GM23338 (cell line): ENCODE data around the gene RIMS4. TPM values are rescaled to one million over a fixed set of nuclear protein-coding genes. Genes with fewer than 3 reads are reported as not detected.

ENCODE experiments used
- ATAC-seq: fragments of 200-7000 bp; cut with Tn5 transposase; 3 replicates; pipeline ENCODE4 v1.9.1; 2020
- DNase-seq: peaks from one replicate; pipeline ENCODE4 v3.0.0-alpha.2; 2015; ENCODE audit warnings: low spot score
- H2AFZ ChIP-seq: fragments of 200-600 bp; sonication (generic); 2 replicates; pipeline ENCODE4 v1.8.0; 2016; ENCODE audit warnings: antibody characterized with exemption, mild to moderate bottlenecking, moderate library complexity
- H3F3A ChIP-seq: fragments of 200-600 bp; sonication (generic); replicated peaks from 2 replicates; pipeline ENCODE4 v1.8.0; 2017; ENCODE audit warnings: antibody characterized with exemption, mixed run types, low read depth
- H3K27ac ChIP-seq: fragments of 200-600 bp; sonication (generic); 2 replicates; pipeline ENCODE4 v1.6.1; 2016; ENCODE audit warnings: low read depth
- H3K27me3 ChIP-seq: fragments of 200-600 bp; sonication (generic); 2 replicates; pipeline ENCODE4 v1.8.0; 2016; ENCODE audit warnings: mild to moderate bottlenecking, mixed run types, moderate library complexity; ENCODE audit not compliant: insufficient read depth
- H3K36me3 ChIP-seq: fragments of 200-600 bp; sonication (generic); 2 replicates; pipeline ENCODE4 v1.8.0; 2016; ENCODE audit warnings: mild to moderate bottlenecking; ENCODE audit not compliant: insufficient read depth
- H3K4me1 ChIP-seq: fragments of 200-600 bp; sonication (generic); 2 replicates; pipeline ENCODE4 v1.8.0; 2016; ENCODE audit warnings: mild to moderate bottlenecking, moderate library complexity; ENCODE audit not compliant: insufficient read depth
- H3K4me2 ChIP-seq: fragments of 200-600 bp; sonication (generic); 2 replicates; pipeline ENCODE4 v1.7.1; 2017; ENCODE audit warnings: mixed run types
- H3K4me3 ChIP-seq: fragments of 200-600 bp; sonication (generic); 2 replicates; pipeline ENCODE4 v1.6.1; 2016; ENCODE audit warnings: mixed run types
- H3K79me2 ChIP-seq: fragments of 200-600 bp; sonication (generic); replicated peaks from 2 replicates; pipeline ENCODE4 v1.8.0; 2017; ENCODE audit warnings: mild to moderate bottlenecking; ENCODE audit not compliant: insufficient read depth
- H3K9me2 ChIP-seq: fragments of 200-600 bp; sonication (generic); 2 replicates; pipeline ENCODE4 v1.8.0; 2017; ENCODE audit not compliant: insufficient read depth
- H4K20me1 ChIP-seq: fragments of 200-600 bp; sonication (generic); replicated peaks from 2 replicates; pipeline ENCODE4 v1.8.0; 2017; ENCODE audit warnings: mild to moderate bottlenecking; ENCODE audit not compliant: insufficient read depth
- H3K27ac Mint-ChIP-seq: 2 replicates; pipeline ENCODE4 v1.8.0; 2020; ENCODE audit warnings: inconsistent platforms, mild to moderate bottlenecking, moderate library complexity, mixed read lengths
- H3K27me3 Mint-ChIP-seq: 3 replicates; pipeline ENCODE4 v1.8.0; 2022; ENCODE audit warnings: low read depth, mild to moderate bottlenecking, moderate library complexity, mixed read lengths, inconsistent platforms; ENCODE audit not compliant: insufficient read depth, poor library complexity
- H3K36me3 Mint-ChIP-seq: 3 replicates; pipeline ENCODE4 v1.8.0; 2021; ENCODE audit warnings: low read depth, mild to moderate bottlenecking, inconsistent platforms, moderate library complexity, mixed read lengths
- H3K4me1 Mint-ChIP-seq: 3 replicates; pipeline ENCODE4 v1.8.0; 2020; ENCODE audit warnings: mild to moderate bottlenecking, inconsistent platforms, mixed read lengths
- H3K4me3 Mint-ChIP-seq: 3 replicates; pipeline ENCODE4 v1.8.0; 2021; ENCODE audit warnings: moderate library complexity, mild to moderate bottlenecking, inconsistent platforms, mixed read lengths
- H3K9me3 Mint-ChIP-seq: 3 replicates; pipeline ENCODE4 v1.8.0; 2020; ENCODE audit warnings: moderate library complexity, mild to moderate bottlenecking, inconsistent platforms, mixed read lengths
- CREB1 ChIP-seq: fragments of 250-450 bp; sonication (Bioruptor Pico); IDR thresholded peaks from 2 replicates; pipeline ENCODE4 v1.5.0; 2020; ENCODE audit warnings: low read depth, mild to moderate bottlenecking, moderate library complexity
- CTCF ChIP-seq, 2 experiments: fragments of 200-600 bp in 1 of 2; sonication (generic) in 1 of 2; conservative IDR thresholded peaks; 2 replicates each; pipeline versions ENCODE4 v1.5.1 to v1.6.1; 2016 to 2017; ENCODE audit warnings: antibody characterized with exemption in 2 of 2, low read depth in 2 of 2, mild to moderate bottlenecking in 2 of 2, moderate library complexity in 1 of 2
- EZH2 ChIP-seq: fragments of 200-600 bp; sonication (generic); IDR thresholded peaks from one replicate; pipeline ENCODE4 v1.8.0; 2017; ENCODE audit warnings: antibody characterized with exemption, mild to moderate bottlenecking, low read depth; ENCODE audit not compliant: unreplicated experiment
- JUNB ChIP-seq: IDR thresholded peaks from one replicate; pipeline ENCODE4 v1.6.1; 2016; ENCODE audit warnings: antibody characterized with exemption; ENCODE audit not compliant: unreplicated experiment
- ZNF114 ChIP-seq: fragments of 250-450 bp; sonication (Bioruptor Pico); IDR thresholded peaks from 2 replicates; pipeline ENCODE4 v1.5.0; 2020; ENCODE audit warnings: mild to moderate bottlenecking, moderate library complexity
- polyA plus RNA-seq: library from polyadenylated mRNA; unstranded; fragments of >200 nt; fragmentation: Nextera tagmentation; extraction: Ambion mirVana; gene quantifications from 2 replicates; pipeline ENCODE4 v1.2.1, GENCODE V29; 2016
- total RNA-seq: library from RNA; depleted of rRNA; stranded (reverse); fragments of >200 nt; shearing (Covaris generic); gene quantifications from 2 replicates; pipeline ENCODE4 v1.2.3, GENCODE V29; 2014
- TF ChIP-seq, protein P1 (sequence below): fragments of 250-450 bp; sonication (Bioruptor Pico); IDR thresholded peaks from 2 replicates; pipeline ENCODE4 v1.5.0; 2020; ENCODE audit warnings: mild to moderate bottlenecking, moderate library complexity
- TF ChIP-seq, protein P2 (sequence below): IDR thresholded peaks from 2 replicates; pipeline ENCODE4 v1.6.1; 2016; ENCODE audit warnings: antibody characterized with exemption

Gene RIMS4
- total and polyA plus RNA-seq, 2 experiments from 2014 or later, result 3.5 to 39.7 TPM

DNA sequence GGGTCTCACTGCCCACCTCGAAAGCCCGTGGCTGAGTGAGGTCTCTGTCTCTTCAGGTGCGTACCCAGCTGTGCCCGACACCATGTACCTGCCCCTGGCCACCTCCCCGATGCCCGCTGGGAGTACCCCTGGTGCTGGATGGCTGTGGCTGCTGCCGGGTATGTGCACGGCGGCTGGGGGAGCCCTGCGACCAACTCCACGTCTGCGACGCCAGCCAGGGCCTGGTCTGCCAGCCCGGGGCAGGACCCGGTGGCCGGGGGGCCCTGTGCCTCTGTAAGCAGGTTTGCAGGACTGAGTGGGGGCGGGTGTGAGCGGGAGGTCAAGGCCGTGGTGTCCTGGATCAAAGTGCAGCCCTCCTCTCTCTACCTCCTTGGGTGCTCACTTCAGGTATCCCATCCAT, 90.5 kb downstream of the RIMS4 start (continued):
- TF ChIP-seq, protein P1, sequence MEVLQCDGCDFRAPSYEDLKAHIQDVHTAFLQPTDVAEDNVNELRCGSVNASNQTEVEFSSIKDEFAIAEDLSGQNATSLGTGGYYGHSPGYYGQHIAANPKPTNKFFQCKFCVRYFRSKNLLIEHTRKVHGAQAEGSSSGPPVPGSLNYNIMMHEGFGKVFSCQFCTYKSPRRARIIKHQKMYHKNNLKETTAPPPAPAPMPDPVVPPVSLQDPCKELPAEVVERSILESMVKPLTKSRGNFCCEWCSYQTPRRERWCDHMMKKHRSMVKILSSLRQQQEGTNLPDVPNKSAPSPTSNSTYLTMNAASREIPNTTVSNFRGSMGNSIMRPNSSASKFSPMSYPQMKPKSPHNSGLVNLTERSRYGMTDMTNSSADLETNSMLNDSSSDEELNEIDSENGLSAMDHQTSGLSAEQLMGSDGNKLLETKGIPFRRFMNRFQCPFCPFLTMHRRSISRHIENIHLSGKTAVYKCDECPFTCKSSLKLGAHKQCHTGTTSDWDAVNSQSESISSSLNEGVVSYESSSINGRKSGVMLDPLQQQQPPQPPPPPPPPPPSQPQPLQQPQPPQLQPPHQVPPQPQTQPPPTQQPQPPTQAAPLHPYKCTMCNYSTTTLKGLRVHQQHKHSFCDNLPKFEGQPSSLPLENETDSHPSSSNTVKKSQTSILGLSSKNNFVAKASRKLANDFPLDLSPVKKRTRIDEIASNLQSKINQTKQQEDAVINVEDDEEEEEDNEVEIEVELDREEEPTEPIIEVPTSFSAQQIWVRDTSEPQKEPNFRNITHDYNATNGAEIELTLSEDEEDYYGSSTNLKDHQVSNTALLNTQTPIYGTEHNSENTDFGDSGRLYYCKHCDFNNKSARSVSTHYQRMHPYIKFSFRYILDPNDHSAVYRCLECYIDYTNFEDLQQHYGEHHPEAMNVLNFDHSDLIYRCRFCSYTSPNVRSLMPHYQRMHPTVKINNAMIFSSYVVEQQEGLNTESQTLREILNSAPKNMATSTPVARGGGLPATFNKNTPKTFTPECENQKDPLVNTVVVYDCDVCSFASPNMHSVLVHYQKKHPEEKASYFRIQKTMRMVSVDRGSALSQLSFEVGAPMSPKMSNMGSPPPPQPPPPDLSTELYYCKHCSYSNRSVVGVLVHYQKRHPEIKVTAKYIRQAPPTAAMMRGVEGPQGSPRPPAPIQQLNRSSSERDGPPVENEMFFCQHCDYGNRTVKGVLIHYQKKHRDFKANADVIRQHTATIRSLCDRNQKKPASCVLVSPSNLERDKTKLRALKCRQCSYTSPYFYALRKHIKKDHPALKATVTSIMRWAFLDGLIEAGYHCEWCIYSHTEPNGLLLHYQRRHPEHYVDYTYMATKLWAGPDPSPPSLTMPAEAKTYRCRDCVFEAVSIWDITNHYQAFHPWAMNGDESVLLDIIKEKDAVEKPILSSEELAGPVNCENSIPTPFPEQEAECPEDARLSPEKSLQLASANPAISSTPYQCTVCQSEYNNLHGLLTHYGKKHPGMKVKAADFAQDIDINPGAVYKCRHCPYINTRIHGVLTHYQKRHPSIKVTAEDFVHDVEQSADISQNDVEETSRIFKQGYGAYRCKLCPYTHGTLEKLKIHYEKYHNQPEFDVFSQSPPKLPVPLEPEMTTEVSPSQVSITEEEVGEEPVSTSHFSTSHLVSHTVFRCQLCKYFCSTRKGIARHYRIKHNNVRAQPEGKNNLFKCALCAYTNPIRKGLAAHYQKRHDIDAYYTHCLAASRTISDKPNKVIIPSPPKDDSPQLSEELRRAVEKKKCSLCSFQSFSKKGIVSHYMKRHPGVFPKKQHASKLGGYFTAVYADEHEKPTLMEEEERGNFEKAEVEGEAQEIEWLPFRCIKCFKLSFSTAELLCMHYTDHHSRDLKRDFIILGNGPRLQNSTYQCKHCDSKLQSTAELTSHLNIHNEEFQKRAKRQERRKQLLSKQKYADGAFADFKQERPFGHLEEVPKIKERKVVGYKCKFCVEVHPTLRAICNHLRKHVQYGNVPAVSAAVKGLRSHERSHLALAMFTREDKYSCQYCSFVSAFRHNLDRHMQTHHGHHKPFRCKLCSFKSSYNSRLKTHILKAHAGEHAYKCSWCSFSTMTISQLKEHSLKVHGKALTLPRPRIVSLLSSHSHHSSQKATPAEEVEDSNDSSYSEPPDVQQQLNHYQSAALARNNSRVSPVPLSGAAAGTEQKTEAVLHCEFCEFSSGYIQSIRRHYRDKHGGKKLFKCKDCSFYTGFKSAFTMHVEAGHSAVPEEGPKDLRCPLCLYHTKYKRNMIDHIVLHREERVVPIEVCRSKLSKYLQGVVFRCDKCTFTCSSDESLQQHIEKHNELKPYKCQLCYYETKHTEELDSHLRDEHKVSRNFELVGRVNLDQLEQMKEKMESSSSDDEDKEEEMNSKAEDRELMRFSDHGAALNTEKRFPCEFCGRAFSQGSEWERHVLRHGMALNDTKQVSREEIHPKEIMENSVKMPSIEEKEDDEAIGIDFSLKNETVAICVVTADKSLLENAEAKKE, result no peak
- no peak for TF ChIP-seq CREB1 (CRISPR knock-in tag)
- TF ChIP-seq JUNB, result no peak
- TF ChIP-seq ZNF114 (CRISPR knock-in tag), result no peak
- TF ChIP-seq, protein P2, sequence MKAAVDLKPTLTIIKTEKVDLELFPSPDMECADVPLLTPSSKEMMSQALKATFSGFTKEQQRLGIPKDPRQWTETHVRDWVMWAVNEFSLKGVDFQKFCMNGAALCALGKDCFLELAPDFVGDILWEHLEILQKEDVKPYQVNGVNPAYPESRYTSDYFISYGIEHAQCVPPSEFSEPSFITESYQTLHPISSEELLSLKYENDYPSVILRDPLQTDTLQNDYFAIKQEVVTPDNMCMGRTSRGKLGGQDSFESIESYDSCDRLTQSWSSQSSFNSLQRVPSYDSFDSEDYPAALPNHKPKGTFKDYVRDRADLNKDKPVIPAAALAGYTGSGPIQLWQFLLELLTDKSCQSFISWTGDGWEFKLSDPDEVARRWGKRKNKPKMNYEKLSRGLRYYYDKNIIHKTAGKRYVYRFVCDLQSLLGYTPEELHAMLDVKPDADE, result no peak
- TF ChIP-seq EZH2, result no peak

- no peaks in the 10 kb centered on the region for H3K36me3 ChIP-seq
- peak overlapping the region; percentile 93 for H2AFZ ChIP-seq
- no peaks in the 10 kb centered on the region for H3K27me3 ChIP-seq
- H3K27me3 Mint-ChIP-seq, result peaks cover 8% of the 10 kb centered on the region
- peaks cover 4% of the 10 kb centered on the region; the same call in 2 of the 3 replicates for H3K4me1 Mint-ChIP-seq
- DNase-seq, result peak; percentile 69
- H3K79me2 ChIP-seq, result no peaks in the 10 kb centered on the region
- H3K4me2 ChIP-seq, result no peak overlapping the region
- no peak overlapping the region for H3K27ac Mint-ChIP-seq
- no peak overlapping the region for H3K4me3 Mint-ChIP-seq
- peak; percentile 93 for ATAC-seq
- H4K20me1 ChIP-seq, result no peaks in the 10 kb centered on the region
- no peaks in the 10 kb centered on the region for H3K9me2 ChIP-seq
- H3K36me3 Mint-ChIP-seq, result no peaks in the 10 kb centered on the region
- H3K9me3 Mint-ChIP-seq, result no peaks in the 10 kb centered on the region
- no peaks in the 10 kb centered on the region for H3F3A ChIP-seq
- no peak overlapping the region for H3K27ac ChIP-seq
- no peaks in the 10 kb centered on the region for H3K4me1 ChIP-seq
- TF ChIP-seq, protein P2, result no peak
- peak; percentile 51 to 73 for TF ChIP-seq CTCF (conservative IDR thresholded peaks at IDR 0.05; ENCODE audit: low read depth in 2 of 2)
- H3K4me3 ChIP-seq, result no peak overlapping the region
Observed at GRCh38 chr20:44717986-44718385, 92.4 kb downstream of the RIMS4 start.
